Heart left ventricle (tissue), 16 donors: Measurements from ENCODE around the gene UBAP1L. TPM values are rescaled to one million over a fixed set of nuclear protein-coding genes. Genes with fewer than 3 reads are reported as not detected.

Experiments used
- ATAC-seq, 4 donors: fragments of 200-7000 bp; cut with Tn5 transposase; one replicate each; pipeline ENCODE4 v1.9.1; 2020 to 2022; ENCODE audit warnings: moderate library complexity in 4 of 4, mild to moderate bottlenecking in 3 of 4, moderate number of reproducible peaks in 1 of 4
- DNase-seq, 5 donors: peaks; one replicate each; pipeline ENCODE4 v3.0.0-alpha.2; 2020
- H3K27ac ChIP-seq, 12 donors: fragments of 200-600 bp; sonication (generic) in 4 of 12; one replicate each; pipeline versions ENCODE4 v1.5.0 to v1.8.0; 2016 to 2022; ENCODE audit warnings: mild to moderate bottlenecking in 2 of 12
- H3K27me3 ChIP-seq, 9 donors: fragments of 200-600 bp; sonication (generic) in 2 of 9; one replicate each; pipeline versions ENCODE4 v1.5.1 to v1.8.0; 2016 to 2022; ENCODE audit warnings: mild to moderate bottlenecking in 3 of 9
- H3K36me3 ChIP-seq, 9 donors: fragments of 200-600 bp; sonication (generic) in 2 of 9; one replicate each; pipeline versions ENCODE4 v1.5.0 to v1.8.0; 2018 to 2022; ENCODE audit warnings: mild to moderate bottlenecking in 2 of 9
- H3K4me1 ChIP-seq, 12 donors: fragments of 200-600 bp; sonication (generic) in 4 of 12; one replicate each; pipeline versions ENCODE4 v1.5.0 to v1.8.0; 2016 to 2022; ENCODE audit warnings: mild to moderate bottlenecking in 3 of 12
- H3K4me3 ChIP-seq, 12 donors: fragments of 200-600 bp; sonication (generic) in 4 of 12; one replicate each; pipeline versions ENCODE4 v1.5.0 to v1.8.0; 2017 to 2022; ENCODE audit warnings: mild to moderate bottlenecking in 9 of 12, moderate library complexity in 4 of 12
- H3K9me3 ChIP-seq, 12 donors: fragments of 200-600 bp; sonication (generic) in 4 of 12; one replicate each; pipeline versions ENCODE4 v1.5.0 to v1.8.0; 2016 to 2022; ENCODE audit warnings: mild to moderate bottlenecking in 1 of 12
- CTCF ChIP-seq, 12 donors: fragments of 200-600 bp; sonication (generic) in 4 of 12; IDR thresholded peaks; one replicate each; pipeline versions ENCODE4 v1.5.0 to v1.8.0; 2018 to 2022; ENCODE audit warnings: antibody characterized with exemption in 12 of 12, mild to moderate bottlenecking in 5 of 12
- POLR2A ChIP-seq, 2 donors: fragments of 450-650 bp; IDR thresholded peaks; one replicate each; pipeline ENCODE4 v1.6.1; 2017; ENCODE audit warnings: antibody characterized with exemption in 2 of 2, mild to moderate bottlenecking in 2 of 2, moderate library complexity in 2 of 2
- WGBS, 4 donors: extraction: QIAGEN DNeasy Blood & Tissue Kit in 2 of 4; methylation state at CpG; one replicate each; pipeline versions ENCODE4 v1.1.5 to v1.1.7; 2013 to 2018; 5-methylcytosine and 5-hydroxymethylcytosine counted together
- intact Hi-C, 10 donors: fragments of 100-400 bp; cut with DNase I; formaldehyde crosslinking; loops; one replicate each; pipeline versions ENCODE4 v1.11.1 to v1.14.2; 2022
- polyA plus RNA-seq, 2 donors: library from polyadenylated mRNA; stranded (reverse); fragments of 200-250 nt; gene quantifications; one replicate each; pipeline ENCODE4 v1.2.3, GENCODE V29; 2013
- total RNA-seq, 9 donors: library from RNA; depleted of rRNA in 2 of 9; stranded (reverse); fragments of >200 nt in 2 of 9; fragmentation: NEBNext Ultra II Directional in 3 of 9; extraction: Animal tissue kit (Norgen Biotek cat#: 25700) in 3 of 9; gene quantifications; one replicate each; pipeline versions ENCODE4 v1.1.0 to v1.2.4, GENCODE V29; 2016 to 2023
- donor health status: ischemic (EF 13 %, LVEDD 7.1; RV severe dilation, severe dysfunction).
- donor health status: healthy with polysubstance abuse.
- donor health status: DM: no; HTN: yes; CAD: no.
- donor health status: DM: no; HTN: no; CAD: no.
- donor health status: ischemic (EF 25% LVEDD 6.9; RV normal size, moderate dysfunction).
- donor health status: ischemic (EF 25% LVEDD 5.7; RV mildly dilated, moderate dysfunction).
- donor health status: healthy.
- donor health status: DM: yes; HTN: yes; CAD: no.
- donor health status: ischemic (EF 35%, LVEDD 5.7; RV mildly dilated, moderate dysfunction).
- donor health status: nonischemic (EF 11% LVEDD 7.7; RV severe dilation, severe dysfunction).
- donor health status: DM: yes; HTN: yes; CAD: no.
- donor health status: PGD.
- donor health status: ischemic (EF 29% LVEDD 5.4; RV normal size, mild dysfunction).
- donor health status: nonischemic (EF 23%, LVEDD 6.1; RV moderate dilation, normal function).

The UBAP1L gene
- total and polyA plus RNA-seq, 11 donors = 0.51 to 2.2 (median 1.3) TPM

- H3K27ac ChIP-seq = peak overlapping the region in 8 of 12 donors; percentile 64 to 97 (median 92)
- ATAC-seq (no peak), DNase-seq (peak in 1 of 5 donors; percentile 52)
- H3K4me3 ChIP-seq = no peak overlapping the region
- intact Hi-C loops = loop anchor here in 4 of 10 donors (5.0 to 10.0 kb wide), 2 partner anchors 34 to 51 kb away; no protein-coding TSS in a partner anchor
- peaks cover 12 to 85% (median 47%) of the 10 kb centered on the region in 12 donors for H3K4me1 ChIP-seq
- TF ChIP-seq CTCF (IDR thresholded peaks at IDR 0.05) (peak in 9 of 12 donors; percentile 8 to 51 (median 40)), POLR2A (IDR thresholded peaks at IDR 0.05) (no peak)
- peaks cover 0 to 3% (median 0%) of the 10 kb centered on the region in 9 donors for H3K27me3 ChIP-seq
- H3K36me3 ChIP-seq = no peaks in the 10 kb centered on the region
- 77 to 89% (median 81%) methylated on average over 6 of the region's 6 CpGs for WGBS, 4 donors
- no peaks in the 10 kb centered on the region for H3K9me3 ChIP-seq
Observed at GRCh38 chr15:65085990-65086679, 28.9 kb downstream of the UBAP1L start.

DNA sequence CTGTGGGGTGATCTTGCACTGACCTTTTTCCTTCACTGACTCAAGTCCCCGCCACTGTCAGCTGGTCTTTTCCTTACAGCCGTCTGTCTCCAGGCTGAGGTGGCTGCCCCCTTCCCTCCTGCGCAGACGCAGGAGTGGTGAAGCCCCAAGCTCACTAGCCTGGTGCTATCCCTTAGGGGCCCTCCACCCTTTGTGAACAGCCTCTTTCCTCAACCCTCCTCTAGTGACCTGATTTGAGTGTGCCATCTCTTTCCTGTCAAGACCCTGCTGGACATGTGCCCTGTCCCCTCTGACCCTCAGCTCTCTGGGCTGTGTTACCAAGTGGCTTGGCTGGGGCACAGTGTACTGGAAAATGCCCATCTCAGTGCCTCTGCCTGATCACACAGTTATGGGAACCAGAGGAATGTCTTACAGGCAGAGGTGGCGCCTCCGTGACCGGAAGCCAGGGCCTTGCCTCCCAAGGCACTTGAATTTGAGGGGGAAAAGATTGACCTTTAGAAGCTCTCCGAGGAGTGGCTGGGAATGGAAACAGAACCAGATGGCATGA is 29.7 kb downstream of the UBAP1L start:
- 63 to 75% (median 67%) methylated on average over 8 of the region's 8 CpGs for WGBS, 4 donors
- H3K4me1 ChIP-seq = peaks cover 12 to 93% (median 51%) of the 10 kb centered on the region in 12 donors
- no peak for ATAC-seq
- no peaks in the 10 kb centered on the region for H3K36me3 ChIP-seq
- H3K27ac ChIP-seq = peak overlapping the region in 9 of 12 donors; percentile 23 to 97 (median 88)
- H3K4me3 ChIP-seq = no peak overlapping the region
- no peak for TF ChIP-seq POLR2A (IDR thresholded peaks at IDR 0.05)
- TF ChIP-seq CTCF (IDR thresholded peaks at IDR 0.05) = no peak
- intact Hi-C loops = loop anchor here in 4 of 10 donors (5.0 to 10.0 kb wide), 2 partner anchors 33 to 50 kb away; no protein-coding TSS in a partner anchor
- no peaks in the 10 kb centered on the region for H3K9me3 ChIP-seq
- H3K27me3 ChIP-seq = peaks cover 0 to 3% (median 0%) of the 10 kb centered on the region in 9 donors
- peak in 1 of 5 donors; percentile 28 for DNase-seq

DNA sequence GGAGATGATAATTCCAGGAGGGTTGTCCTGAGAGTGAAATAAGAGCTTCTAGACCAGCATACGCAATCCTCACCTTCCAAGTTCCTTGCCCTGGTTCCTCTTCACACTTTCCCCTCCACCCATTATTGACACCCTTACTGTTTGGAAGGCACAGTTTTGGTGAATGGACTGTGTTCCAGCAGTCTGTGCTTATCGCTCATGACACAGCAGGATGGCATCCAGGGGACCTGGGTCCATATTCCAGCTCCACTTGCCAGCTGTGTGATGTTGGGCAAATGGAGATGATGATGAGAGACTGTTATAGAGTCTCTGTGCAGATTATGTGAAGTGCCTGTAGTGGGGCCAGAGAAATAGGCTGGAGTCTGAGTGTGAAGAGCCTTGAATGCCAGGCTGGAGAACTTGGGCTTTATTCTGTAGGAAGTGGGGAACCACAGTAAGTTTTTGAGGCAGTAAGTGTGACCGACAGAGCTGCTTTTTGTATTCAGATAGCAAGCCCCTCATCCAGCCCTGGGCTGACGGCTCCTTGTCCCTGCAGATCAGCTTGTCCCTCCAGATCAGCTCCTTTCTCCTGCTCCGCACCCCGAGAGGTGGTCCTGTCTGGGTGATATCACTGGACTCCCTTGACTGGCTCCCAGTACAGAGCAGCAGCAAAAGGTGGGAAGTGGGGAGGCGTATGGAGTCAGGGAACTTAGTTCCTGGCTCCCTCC is 30.3 kb downstream of the UBAP1L start:
- TF ChIP-seq CTCF (IDR thresholded peaks at IDR 0.05) (no peak), POLR2A (IDR thresholded peaks at IDR 0.05) (no peak)
- Histone ChIP-seq H3K4me1 (peaks cover 12 to 88% (median 51%) of the 10 kb centered on the region in 12 donors), H3K9me3 (no peaks in the 10 kb centered on the region), H3K4me3 (no peak overlapping the region), H3K27ac (peak overlapping the region in 9 of 12 donors; percentile 23 to 97 (median 88)), H3K27me3 (peaks cover 0 to 3% (median 0%) of the 10 kb centered on the region in 9 donors), H3K36me3 (no peaks in the 10 kb centered on the region)
- 80 to 88% (median 83%) methylated on average over 7 of the region's 7 CpGs for WGBS, 4 donors
- DNase-seq = peak in 1 of 5 donors; percentile 36
- intact Hi-C loops = loop anchor here in 4 of 10 donors (5.0 to 10.0 kb wide), 2 partner anchors 32 to 50 kb away; no protein-coding TSS in a partner anchor
- peak in 1 of 4 donors; percentile 6 for ATAC-seq
